Activated CD4-positive, alpha-beta T cell treated with anti-CD3 and anti-CD28 coated beads, Interleukin-2, amount 50 U/mL, for 24 hours (primary cell): ENCODE results near the gene TSSK2.

ENCODE experiments used
- DNase-seq, 2 donors: peaks; one replicate each; pipeline ENCODE4 v3.0.0-alpha.2; 2020; ENCODE audit warnings: low read depth in 1 of 2, low spot score in 1 of 2

The TSSK2 gene

GRCh38 chr22:19122752-19123492 is 8.2 kb upstream of the TSSK2 start:
- no peak for DNase-seq

- DNase-seq = no peak
Observed at GRCh38 chr22:19123936-19124335, 7.2 kb upstream of the TSSK2 start.

GRCh38 chr22:19124377-19124776 is 6.7 kb upstream of the TSSK2 start:
- no peak for DNase-seq

GRCh38 chr22:19125011-19125410 is 6.1 kb upstream of the TSSK2 start:
- DNase-seq = no peak

GRCh38 chr22:19125474-19126308 is 5.4 kb upstream of the TSSK2 start:
- no peak for DNase-seq

GRCh38 chr22:19126309-19127273 is 4.5 kb upstream of the TSSK2 start:
- DNase-seq = no peak

GRCh38 chr22:19127329-19128008 is 3.6 kb upstream of the TSSK2 start:
- no peak for DNase-seq

- no peak for DNase-seq
Observed at GRCh38 chr22:19128009-19128401, 3.1 kb upstream of the TSSK2 start.

- DNase-seq = no peak
Observed at GRCh38 chr22:19128946-19129727, 2.0 kb upstream of the TSSK2 start.

- no peak for DNase-seq
Observed at GRCh38 chr22:19129871-19130270, 1.2 kb upstream of the TSSK2 start.

GRCh38 chr22:19131685-19132015 is 542 bp downstream of the TSSK2 start:
- no peak for DNase-seq

- DNase-seq = no peak
Observed at GRCh38 chr22:19132153-19132552, 1.0 kb downstream of the TSSK2 start.

- no peak for DNase-seq
Observed at GRCh38 chr22:19132693-19133400, 1.7 kb downstream of the TSSK2 start.

GRCh38 chr22:19133561-19133960 is 2.5 kb downstream of the TSSK2 start:
- no peak for DNase-seq

- DNase-seq = no peak
Observed at GRCh38 chr22:19134176-19134831, 3.2 kb downstream of the TSSK2 start.

GRCh38 chr22:19134874-19135273 is 3.8 kb downstream of the TSSK2 start:
- DNase-seq = no peak

GRCh38 chr22:19136915-19137314 is 5.8 kb downstream of the TSSK2 start:
- no peak for DNase-seq

- DNase-seq = no peak
Observed at GRCh38 chr22:19137384-19138216, 6.5 kb downstream of the TSSK2 start.
